ENCODE measurements around the gene RINL. TPM values are rescaled to one million over a fixed set of nuclear protein-coding genes. Genes with fewer than 3 reads are reported as not detected.
A peak's percentile ranks its signal among the peaks of the same experiment; 100 is the strongest.

Gene RINL
- total RNA-seq, 1 experiment from 2014 or later = 14.5 TPM

GRCh38 chr19:38853214-38853613 is 24.9 kb downstream of the RINL start:
- Mint-ChIP-seq H3K36me3 (peaks cover 22% of the 10 kb centered on the region), H3K9me3 (peaks cover 12% of the 10 kb centered on the region), H3K4me3 (peak overlapping the region; percentile 95), H3K4me1 (peaks cover 22% of the 10 kb centered on the region), H3K27me3 (ENCODE audit: low read depth) (peaks cover 18% of the 10 kb centered on the region), H3K27ac (peak overlapping the region; percentile 98)
- ATAC-seq (no peak), DNase-seq (ENCODE audit: low spot score) (no peak)
- ChIA-PET CTCF (interaction anchor here (2.2 to 3.0 kb wide), 3 partner anchors 17 to 78 kb away, joined by 14 to 26 read pairs (median 18); partner anchors contain the start of genes MRPS12 and SARS2), POLR2A (interaction anchor here (0.6 to 2.2 kb wide), 5 partner anchors 20 to 92 kb away, joined by 3 to 7 read pairs (median 3); partner anchors contain the start of genes NFKBIB and SIRT2)
- no peak for TF ChIP-seq NR1H2 (CRISPR knock-in tag; IDR thresholded peaks at IDR 0.05)
- no peak for TF ChIP-seq AFF4 (CRISPR knock-in tag; IDR thresholded peaks at IDR 0.05; ENCODE audit: borderline replicate concordance)
- TF ChIP-seq TP53 (CRISPR knock-in tag; IDR thresholded peaks at IDR 0.05) = no peak
- TF ChIP-seq RORB (CRISPR knock-in tag; IDR thresholded peaks at IDR 0.05) = no peak
- no peak for TF ChIP-seq ESRRA (CRISPR knock-in tag; IDR thresholded peaks at IDR 0.05; ENCODE audit: borderline replicate concordance)

DNA sequence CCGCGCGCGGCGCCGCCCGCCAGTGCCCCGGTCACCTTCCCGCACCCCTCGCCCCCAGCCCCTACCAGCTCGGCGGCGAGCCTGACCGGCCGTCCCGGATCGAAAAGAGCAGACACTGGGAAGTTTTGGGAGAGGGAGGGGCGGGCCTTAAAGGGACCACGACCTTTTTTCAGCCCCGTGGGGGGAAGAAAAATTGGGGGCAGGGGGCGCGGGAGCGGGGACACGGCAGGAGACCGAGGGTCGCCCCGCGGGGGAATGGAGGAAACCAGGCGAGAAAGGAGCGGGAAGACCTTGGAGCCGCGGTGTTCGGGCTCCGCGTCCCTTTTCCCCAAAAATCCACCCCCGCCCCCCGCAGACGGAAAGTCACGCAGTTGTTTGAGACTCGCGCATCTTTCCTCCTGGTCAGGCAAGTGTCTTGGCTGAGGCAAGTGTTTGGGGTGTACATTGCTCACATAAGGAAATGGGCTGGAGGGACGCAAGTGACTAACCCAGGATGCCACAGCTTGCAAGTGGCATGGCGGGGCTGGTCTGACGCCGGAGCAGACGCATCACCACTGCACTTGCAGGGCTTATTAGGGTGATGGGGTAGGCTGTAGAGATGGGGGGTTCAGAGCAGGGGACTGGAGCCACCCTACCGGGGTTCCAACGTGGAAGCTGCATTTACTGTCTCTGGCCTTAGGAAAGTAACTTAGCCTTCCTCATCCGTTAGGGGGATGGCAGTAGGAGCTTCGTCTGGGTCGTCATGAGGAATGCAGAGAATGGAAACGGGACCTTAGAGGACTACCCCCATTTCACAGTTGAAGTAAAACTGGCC is 25.6 kb downstream of the RINL start:
- H3K9me3 Mint-ChIP-seq = peaks cover 12% of the 10 kb centered on the region
- CTCF ChIA-PET = interaction anchor here (0.6 to 3.0 kb wide), 5 partner anchors 17 to 330 kb away, joined by 3 to 26 read pairs (median 14); partner anchors contain the start of genes FBXO17, MRPS12 and SARS2
- peak overlapping the region; percentile 95 for H3K4me3 Mint-ChIP-seq
- TF ChIP-seq E2F1 (CRISPR knock-in tag; IDR thresholded peaks at IDR 0.05) (no peak), NFE2L1 (CRISPR knock-in tag; IDR thresholded peaks at IDR 0.05) (no peak), ZNF425 (CRISPR knock-in tag; conservative IDR thresholded peaks at IDR 0.05) (no peak), ZBTB21 (CRISPR knock-in tag; IDR thresholded peaks at IDR 0.05; ENCODE audit: borderline replicate concordance) (no peak), IRF2 (CRISPR knock-in tag; IDR thresholded peaks at IDR 0.05; ENCODE audit: borderline replicate concordance, low read depth) (no peak), TP53 (CRISPR knock-in tag; IDR thresholded peaks at IDR 0.05) (no peak), SMAD3 (CRISPR knock-in tag; IDR thresholded peaks at IDR 0.05; ENCODE audit: borderline replicate concordance) (0 out of 2 replicates have a peak, but pooled peaks have one; percentile 37), NR1H2 (CRISPR knock-in tag; IDR thresholded peaks at IDR 0.05) (no peak), TCF7 (CRISPR knock-in tag; IDR thresholded peaks at IDR 0.05; ENCODE audit: low read depth) (no peak), ZNF416 (CRISPR knock-in tag; IDR thresholded peaks at IDR 0.05) (no peak), SMAD4 (CRISPR knock-in tag; IDR thresholded peaks at IDR 0.05) (no peak), ETV6 (CRISPR knock-in tag; IDR thresholded peaks at IDR 0.05) (0 out of 2 replicates have a peak, but pooled peaks have one; percentile 5)
- TF ChIP-seq, protein P1, sequence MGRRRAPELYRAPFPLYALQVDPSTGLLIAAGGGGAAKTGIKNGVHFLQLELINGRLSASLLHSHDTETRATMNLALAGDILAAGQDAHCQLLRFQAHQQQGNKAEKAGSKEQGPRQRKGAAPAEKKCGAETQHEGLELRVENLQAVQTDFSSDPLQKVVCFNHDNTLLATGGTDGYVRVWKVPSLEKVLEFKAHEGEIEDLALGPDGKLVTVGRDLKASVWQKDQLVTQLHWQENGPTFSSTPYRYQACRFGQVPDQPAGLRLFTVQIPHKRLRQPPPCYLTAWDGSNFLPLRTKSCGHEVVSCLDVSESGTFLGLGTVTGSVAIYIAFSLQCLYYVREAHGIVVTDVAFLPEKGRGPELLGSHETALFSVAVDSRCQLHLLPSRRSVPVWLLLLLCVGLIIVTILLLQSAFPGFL (CRISPR knock-in tag; IDR thresholded peaks at IDR 0.05; ENCODE audit: borderline replicate concordance) = no peak
- TF ChIP-seq, protein P2, sequence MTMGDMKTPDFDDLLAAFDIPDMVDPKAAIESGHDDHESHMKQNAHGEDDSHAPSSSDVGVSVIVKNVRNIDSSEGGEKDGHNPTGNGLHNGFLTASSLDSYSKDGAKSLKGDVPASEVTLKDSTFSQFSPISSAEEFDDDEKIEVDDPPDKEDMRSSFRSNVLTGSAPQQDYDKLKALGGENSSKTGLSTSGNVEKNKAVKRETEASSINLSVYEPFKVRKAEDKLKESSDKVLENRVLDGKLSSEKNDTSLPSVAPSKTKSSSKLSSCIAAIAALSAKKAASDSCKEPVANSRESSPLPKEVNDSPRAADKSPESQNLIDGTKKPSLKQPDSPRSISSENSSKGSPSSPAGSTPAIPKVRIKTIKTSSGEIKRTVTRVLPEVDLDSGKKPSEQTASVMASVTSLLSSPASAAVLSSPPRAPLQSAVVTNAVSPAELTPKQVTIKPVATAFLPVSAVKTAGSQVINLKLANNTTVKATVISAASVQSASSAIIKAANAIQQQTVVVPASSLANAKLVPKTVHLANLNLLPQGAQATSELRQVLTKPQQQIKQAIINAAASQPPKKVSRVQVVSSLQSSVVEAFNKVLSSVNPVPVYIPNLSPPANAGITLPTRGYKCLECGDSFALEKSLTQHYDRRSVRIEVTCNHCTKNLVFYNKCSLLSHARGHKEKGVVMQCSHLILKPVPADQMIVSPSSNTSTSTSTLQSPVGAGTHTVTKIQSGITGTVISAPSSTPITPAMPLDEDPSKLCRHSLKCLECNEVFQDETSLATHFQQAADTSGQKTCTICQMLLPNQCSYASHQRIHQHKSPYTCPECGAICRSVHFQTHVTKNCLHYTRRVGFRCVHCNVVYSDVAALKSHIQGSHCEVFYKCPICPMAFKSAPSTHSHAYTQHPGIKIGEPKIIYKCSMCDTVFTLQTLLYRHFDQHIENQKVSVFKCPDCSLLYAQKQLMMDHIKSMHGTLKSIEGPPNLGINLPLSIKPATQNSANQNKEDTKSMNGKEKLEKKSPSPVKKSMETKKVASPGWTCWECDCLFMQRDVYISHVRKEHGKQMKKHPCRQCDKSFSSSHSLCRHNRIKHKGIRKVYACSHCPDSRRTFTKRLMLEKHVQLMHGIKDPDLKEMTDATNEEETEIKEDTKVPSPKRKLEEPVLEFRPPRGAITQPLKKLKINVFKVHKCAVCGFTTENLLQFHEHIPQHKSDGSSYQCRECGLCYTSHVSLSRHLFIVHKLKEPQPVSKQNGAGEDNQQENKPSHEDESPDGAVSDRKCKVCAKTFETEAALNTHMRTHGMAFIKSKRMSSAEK (CRISPR knock-in tag; IDR thresholded peaks at IDR 0.05; ENCODE audit: borderline replicate concordance) = no peak
- TF ChIP-seq, protein P3, sequence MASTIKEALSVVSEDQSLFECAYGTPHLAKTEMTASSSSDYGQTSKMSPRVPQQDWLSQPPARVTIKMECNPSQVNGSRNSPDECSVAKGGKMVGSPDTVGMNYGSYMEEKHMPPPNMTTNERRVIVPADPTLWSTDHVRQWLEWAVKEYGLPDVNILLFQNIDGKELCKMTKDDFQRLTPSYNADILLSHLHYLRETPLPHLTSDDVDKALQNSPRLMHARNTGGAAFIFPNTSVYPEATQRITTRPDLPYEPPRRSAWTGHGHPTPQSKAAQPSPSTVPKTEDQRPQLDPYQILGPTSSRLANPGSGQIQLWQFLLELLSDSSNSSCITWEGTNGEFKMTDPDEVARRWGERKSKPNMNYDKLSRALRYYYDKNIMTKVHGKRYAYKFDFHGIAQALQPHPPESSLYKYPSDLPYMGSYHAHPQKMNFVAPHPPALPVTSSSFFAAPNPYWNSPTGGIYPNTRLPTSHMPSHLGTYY (CRISPR knock-in tag; IDR thresholded peaks at IDR 0.05) = no peak

More for the DNA sequence above, 25.6 kb downstream of the RINL start:
- peaks cover 30% of the 10 kb centered on the region for H3K36me3 Mint-ChIP-seq
- peaks cover 28% of the 10 kb centered on the region for H3K4me1 Mint-ChIP-seq
- peak overlapping the region; percentile 98 for H3K27ac Mint-ChIP-seq
- ATAC-seq (no peak), DNase-seq (ENCODE audit: low spot score) (peak; percentile 67)
- POLR2A ChIA-PET = interaction anchor here (0.6 to 2.2 kb wide), 7 partner anchors 10 to 91 kb away, joined by 3 to 7 read pairs (median 3); partner anchors contain the start of genes ECH1, NFKBIB and SIRT2
- peaks cover 14% of the 10 kb centered on the region for H3K27me3 Mint-ChIP-seq (ENCODE audit: low read depth)

Measured in WTC11 (cell line).